GM21367 (cell line): Measurements from ENCODE around the gene FAM163A.

Experiments
- ATAC-seq: cut with Tn5 transposase; IDR thresholded peaks from one replicate; pipeline ENCODE4 v1.9.1; 2021; ENCODE audit not compliant: unreplicated experiment

The FAM163A gene

DNA sequence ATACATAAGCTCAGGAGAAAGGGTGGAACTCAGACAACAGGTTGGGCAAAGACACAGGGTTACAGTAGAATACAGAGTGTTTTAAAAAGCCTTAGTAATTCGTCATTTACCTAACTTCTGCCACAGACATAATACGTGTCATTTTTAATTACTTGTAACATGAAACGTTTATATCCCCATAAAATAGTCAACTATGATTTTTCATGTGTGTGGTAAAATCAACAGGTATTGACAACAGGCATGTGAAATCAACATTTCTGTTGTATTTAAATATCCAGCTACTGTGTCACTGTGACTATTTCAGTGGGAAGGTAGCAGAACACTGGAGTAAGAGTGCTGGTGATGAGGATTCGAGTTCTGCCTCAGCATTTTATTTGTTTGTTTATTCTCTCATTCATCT, 5.7 kb downstream of the FAM163A start:
- no peak for ATAC-seq

DNA sequence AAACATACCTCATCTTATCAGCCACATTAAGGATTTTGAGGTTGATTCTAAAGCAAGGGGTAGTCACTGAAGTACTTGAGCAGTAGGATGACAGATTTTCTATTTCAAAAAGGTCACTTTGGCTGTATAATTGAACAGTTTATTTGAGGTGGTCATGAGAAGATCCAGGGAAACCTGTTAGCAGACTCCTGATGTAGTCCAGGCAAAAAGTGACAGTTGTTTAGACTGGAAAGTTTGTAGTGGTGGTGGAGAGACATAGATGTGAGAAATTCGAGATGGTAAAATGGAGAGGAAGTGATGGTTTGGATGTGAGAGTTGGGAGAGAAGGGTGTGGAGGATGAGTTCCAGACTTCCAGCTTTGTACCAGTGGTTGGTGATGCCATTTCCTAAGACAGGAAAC, 7.5 kb downstream of the FAM163A start:
- ATAC-seq = no peak

DNA sequence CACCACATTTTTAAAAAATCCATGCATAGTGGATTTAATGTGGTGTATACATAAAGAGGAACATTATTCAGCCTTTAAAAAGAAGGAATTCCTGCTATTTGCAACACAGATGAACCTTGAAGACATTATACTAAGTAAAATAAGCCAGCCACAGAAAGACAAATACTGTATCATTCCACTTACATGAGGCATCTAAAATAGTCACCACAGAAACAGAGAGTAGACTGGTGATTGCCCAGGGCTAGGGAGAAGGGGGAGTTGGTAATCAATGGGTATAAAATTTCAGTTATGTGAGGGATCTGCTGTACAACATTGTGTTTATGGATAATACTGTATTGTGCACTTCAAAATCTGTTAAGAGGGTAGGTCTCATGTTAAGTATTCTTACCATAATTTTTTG, 10.0 kb downstream of the FAM163A start:
- ATAC-seq = no peak

DNA sequence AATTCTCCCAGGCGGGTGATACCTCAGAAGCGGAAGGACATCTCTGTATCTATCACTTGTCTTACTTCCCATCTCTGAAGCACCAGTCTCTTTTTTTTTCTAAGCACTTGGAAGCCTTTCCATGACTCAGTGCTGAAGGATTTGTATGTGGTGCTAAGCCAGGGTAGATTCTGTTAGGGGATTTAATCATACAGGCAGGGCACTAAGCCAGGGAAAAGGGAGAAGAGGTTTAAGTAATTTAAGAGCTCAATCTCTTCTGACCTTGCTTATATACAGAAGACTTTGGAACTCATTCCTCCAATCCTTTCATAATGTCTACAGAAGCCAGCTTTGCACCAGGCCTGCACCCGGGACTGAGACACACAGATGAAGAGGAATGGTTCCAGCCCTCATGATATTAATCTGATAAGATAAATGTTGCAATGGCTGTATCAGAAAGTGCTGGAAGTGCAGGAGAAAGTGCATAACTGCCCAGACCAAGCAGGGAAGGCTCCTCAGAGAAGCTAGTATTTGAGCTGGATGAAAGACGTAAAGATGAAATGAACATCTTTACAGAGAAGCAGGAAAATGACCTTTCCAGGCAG, 11.0 kb downstream of the FAM163A start:
- ATAC-seq = no peak

DNA sequence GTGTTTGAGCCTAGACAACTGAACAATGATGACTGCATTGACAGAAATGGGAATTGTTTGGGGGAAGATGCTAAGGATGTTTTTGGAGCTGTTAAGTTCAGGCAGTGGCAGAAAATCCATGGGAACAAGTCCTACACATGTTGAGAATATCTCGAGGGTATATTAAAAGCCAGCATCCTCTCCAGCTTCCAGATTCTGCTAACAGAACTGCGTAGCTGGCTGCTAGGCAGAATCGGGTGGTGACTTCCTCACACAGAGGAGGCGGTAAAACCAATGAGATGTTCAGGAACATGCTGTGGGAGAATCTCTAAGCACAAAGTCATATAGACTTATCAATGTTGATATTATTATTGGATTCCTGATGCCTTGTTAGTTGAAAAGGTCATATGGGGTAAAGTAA, 14.8 kb downstream of the FAM163A start:
- no peak for ATAC-seq

DNA sequence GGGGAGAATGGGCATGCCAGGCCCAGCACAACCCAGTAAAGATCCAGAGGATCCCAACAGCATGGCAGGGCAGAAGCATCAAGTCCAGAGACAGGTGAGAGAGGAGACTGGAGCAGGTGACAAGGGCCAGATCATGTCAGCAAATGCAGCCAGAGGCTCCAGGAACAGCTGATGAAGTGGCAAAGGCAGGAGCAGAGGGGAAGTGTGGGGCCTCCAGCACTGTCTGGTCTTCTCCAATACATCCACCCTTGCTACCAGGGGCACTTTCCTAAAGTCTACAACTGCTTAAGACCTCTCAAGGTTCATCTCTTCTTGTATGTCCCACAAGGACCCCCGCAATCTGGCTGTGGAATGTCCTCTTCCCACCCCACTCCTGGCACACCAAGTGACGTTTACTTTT, 17.4 kb downstream of the FAM163A start:
- no peak for ATAC-seq

DNA sequence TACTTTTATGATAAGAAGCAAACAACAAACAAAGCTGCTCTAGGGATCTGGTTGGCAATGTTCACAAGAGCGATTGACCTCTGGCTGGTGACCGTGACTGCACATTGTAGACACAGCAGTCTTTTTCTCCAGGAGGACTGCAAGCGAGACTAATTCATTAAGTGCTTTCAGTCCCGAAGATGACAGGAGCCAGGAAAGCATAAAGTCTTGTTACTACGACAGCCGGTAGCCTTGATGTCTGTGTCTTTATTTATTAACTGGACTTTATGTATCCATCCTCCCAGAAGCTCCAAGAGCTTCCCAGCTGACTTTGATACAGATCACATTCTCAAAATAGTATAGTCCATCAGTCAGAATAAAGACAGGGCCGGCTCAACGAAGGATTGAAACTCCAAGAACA, 18.2 kb downstream of the FAM163A start:
- ATAC-seq = no peak

DNA sequence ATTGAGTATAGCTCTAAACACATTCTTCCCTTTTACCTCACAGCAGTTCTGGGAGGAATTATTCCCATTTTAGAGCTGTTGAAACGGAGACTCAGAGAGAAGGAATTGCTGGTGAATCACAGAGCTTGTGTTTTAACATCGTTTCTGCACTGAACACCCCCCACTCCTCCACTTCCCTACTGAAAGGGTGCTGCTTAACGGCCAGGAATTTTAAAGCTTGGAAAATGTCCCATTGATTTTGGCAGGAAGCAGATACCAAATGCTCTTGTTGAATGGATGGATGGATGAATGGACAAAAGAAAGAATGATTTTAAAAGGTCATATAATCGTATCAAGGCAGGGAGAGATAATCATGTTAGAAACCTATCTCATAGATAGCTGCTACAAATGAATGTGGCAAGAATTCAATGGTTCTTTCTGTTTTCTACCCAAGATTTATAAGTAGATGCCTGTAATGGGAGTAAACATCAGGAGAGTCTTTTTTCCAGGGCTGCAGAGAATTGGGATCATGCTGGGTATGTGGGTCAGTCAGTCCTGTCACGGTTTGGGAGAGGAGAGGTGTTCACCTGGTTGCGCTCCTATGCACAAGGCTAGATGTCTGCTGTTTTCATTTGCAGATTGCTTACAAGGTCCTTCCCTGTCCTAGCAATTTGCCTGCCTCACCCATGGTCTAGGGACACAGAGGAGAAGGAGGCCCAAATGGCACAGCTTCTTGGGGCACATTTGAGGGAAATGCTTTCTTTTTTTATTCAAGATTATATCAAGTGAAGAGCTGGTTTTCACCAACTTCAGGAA, 19.0 kb downstream of the FAM163A start:
- ATAC-seq = no peak

DNA sequence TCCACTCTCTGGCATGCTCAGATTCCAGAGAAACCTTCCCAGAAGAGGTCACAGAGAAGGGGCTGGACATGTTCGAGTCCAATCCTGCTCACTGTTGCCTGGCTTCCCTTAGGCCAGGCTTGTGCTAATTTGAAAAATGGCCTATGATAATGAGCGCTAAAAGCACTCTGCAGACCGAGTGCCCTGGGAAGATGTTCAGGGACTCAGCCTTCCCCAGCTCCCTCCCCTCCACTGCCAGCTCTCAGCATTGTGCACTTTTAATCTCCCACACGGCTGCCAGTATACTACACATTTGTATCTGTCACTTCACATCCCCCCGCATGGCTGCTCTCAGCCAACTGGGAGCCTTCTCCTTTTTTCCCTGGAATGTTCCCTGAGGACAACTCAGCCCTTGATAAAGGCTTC, 24.1 kb downstream of the FAM163A start:
- no peak for ATAC-seq

DNA sequence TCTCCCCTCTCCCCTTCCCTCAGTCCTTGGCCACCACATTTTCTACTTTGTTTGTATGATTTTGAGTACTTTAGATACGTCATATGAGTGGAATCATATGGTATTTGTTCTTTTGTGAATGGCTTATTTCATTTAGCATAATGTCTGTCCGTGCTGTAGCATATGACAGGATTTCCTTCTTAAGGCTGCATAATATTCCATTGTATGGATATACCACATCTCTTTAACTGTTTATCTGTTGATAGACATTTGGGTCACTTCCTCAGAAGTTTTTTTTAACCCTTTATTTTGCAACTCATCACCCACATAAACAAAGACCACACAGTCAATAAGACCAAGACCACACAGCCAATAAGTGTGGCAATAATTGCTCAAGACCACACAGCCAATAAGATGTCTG, 24.9 kb downstream of the FAM163A start:
- no peak for ATAC-seq

DNA sequence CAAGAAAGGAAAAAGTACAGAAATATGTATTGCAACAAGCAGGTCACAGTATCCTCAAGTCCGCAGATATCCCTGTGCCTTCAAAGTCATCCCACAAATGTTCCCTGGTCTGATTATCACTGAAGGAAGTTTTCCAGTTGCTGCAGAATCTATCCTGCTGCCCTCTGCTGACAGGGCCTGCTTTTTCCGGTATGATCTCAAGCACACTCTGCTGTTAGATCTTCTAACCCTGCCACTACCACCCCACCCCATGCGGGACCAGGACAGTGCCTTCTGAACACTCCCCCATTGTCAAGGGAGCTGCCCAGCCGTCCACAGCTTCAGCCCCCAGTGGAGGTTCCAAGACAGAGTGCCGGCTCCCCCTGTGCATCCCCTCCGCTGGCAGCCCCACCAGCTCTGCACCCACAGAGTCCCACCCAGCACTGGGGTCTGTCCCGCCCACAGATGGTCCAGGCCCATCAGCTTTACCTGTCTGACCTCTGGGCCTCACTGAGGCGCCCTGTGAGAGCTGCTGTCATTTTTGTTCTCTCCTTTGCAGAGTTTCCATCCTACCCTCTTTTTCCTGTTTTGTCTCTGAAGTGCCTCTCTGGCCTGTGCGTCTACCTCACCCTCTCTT, 27.9 kb downstream of the FAM163A start:
- ATAC-seq = no peak

DNA sequence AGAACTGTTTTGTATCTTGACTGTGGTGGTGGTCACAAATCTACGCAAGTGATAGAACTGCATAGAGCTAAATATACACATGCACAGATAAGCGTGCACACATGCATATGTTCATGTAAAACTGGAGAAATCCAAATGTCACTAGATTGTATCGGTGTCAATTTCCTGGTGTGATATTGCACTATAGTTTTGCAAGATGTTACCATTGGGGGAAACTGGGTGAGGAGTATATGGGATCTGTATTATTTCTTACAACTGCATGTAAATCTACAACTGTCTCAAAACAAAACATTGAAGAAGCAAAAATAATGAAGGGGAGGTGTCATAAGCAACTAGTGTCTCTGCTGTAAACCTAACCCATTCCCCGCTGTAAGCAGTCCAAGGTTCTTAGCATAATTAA, 30.2 kb downstream of the FAM163A start:
- ATAC-seq = no peak

DNA sequence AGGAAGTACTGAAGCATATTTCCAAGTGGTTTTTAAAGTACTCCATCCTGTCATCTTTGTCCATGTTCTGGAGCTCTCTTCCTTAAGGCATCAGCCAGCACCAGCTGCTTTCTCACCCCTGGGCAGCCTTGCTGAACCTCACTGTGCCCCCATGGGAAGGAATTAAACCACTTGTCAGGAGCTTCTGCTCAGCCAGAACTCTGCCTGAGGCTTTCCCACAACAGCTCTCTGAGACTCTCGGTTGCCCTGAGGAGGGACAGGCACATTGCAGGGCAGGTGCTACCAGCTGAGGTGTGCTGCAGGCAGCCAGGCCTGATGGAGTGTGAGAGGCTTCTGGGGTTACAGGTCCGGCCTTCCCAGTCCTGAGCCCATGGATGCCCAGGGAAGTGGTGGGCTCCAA, 30.9 kb downstream of the FAM163A start:
- ATAC-seq = no peak

DNA sequence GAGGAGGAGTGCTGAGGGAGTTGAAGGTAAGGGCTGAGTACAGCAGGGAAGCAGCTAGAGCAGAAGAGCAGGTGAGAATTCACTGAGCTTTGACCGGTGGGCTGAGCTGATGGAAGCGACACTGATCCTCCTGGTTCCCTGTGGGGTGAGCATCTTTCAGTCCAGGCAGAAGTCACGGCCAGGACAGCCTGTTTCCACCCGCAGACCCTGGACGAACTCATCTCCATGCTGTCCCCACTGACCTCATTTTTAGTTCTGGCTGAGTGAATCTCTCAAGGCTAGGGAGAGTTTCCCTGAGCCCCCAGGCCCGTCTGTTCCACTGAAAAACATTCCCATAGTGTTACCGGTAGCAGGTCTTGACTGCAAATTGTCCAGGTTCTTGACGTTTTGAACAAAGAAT, 31.5 kb downstream of the FAM163A start:
- no peak for ATAC-seq

DNA sequence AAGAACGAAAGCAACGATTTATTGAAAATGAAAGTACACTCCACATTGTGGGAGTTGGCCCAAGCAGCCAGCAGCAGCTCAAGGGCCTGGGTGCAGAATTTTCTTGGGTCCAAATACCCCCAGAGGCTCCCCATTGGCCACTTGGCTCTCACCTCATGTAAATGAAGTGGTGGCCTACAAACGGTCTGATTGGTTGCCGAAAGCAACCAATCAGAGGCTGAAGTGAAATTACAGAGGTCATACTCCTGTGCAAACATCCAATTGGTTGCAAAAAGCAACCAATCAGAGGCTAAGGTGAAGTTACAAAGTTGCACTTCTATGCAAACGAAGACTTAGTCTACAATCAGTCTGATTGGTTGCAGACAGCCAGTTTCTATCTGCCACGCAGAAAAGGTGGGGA, 31.9 kb downstream of the FAM163A start:
- no peak for ATAC-seq

DNA sequence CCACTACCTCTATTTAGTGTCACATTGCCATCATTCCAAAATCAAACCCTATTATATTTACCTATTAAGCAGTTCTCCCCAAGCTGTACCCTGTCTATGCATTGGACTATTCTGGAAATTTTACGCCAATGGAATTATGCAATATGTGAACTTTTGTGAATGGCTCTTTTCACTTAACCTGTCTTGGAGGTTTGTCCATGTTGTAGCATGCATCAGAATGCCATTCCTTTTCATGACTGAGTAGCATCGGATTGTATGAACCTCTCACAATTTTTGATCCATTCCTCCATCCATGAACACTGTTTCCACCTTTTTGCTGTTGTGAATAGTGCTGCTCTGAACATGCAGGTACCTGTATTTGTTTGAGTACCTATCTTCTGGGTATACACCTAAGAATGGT, 33.7 kb downstream of the FAM163A start:
- no peak for ATAC-seq

DNA sequence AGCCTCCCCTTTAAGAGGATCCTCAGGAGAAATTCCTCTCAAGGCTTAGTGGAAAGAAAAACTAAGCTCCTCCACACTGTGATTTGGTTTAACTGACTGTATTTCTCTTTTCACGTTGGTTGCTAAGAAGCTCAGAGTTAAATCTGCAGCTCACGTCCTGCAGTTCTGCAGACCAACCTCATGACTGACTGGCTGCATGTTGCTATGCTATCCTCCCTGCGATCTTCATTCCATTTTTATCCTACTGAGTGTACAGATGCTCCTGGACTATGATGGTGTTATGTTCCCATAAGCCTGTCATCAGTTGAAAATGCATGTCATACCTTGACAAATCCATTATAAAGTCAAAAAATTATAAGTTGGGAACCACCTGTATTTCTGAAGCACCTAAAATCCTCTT, 34.6 kb downstream of the FAM163A start:
- no peak for ATAC-seq

DNA sequence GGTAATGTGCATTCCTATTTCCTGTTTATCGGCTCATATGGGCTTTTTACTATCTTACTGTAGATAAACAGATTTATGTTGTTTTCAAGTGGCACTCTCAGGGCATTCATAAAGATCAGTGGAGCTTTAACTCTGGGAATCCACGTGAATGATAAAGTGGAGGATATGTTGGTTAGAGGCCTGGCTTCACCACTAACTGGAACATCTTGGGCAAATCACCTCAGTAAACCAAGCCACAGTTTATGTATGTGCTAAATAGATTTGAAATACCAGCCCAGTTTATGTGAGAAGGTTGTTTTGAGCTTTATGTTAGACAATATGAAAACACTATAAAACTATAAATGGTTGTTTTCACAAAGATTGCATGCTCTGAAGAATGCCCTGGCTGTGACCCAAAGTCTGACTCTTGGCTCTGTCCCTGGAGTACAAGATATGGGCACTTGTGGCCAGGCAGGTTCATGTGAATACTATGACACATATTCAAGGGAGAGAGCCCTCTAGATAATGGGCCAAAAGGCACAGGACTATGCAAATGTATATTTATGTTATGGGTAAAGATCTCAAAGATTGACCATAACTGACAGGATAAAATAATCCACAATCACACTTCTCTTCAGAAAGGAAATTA, 36.7 kb downstream of the FAM163A start:
- no peak for ATAC-seq

DNA sequence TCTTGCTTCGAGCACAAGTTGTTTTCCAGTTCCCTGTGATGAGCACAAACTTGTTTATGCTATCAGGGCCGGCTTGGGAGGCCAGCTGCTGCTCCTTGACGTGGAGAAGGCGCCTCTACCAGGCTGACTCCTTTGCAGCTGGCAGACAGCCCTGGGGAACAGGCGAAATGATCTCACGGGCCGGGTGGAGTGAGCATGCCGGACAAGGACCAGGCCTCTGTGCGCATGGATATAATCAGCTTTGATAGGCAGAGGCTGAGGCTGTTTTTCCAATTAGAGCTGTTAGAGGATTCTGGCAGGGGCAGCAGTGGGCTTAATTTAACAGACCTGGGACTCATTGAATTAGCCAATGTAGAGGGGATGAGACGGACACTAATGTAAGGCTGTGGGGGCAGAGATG, 38.9 kb downstream of the FAM163A start:
- no peak for ATAC-seq

DNA sequence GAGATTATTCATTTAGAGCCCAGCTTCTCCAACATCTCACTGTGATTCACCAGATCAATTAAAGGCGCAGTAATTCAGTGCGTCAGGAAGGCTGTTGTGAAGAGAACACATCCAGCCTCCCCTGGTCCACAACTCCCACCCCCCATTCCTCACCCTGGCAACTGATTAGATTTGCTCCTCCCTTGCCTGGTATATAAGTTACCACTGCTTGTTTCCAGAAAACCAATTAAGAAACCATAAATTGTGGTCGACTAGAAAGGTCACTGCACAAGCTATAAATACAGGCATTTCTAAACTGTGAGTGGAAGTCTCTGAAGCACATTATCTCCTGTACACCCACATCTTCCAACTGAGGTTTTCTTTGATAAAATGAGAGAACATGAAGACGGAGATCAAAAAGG, 41.9 kb downstream of the FAM163A start:
- no peak for ATAC-seq

DNA sequence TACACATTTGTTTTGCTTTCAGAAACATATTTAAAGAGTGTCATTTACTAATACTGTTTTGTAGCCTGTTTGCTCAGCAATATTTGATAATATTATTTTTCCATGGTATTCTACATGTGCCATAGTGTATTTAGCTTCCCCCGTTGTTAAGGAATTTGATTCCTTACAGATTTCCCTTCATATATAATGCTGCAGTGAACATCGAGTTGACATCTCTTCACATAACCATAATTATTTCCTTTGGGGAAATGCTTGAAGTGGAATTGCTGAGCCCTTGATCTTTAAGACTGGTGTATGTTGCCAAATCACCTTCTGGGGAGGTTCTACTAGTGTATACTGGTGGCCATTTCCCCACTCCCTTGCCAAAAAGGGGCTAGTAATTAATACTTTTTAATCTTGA, 42.6 kb downstream of the FAM163A start:
- no peak for ATAC-seq
